ENCODE measurements around the gene KIF13A.

GRCh38 chr6:17919496-17919895 lies 67.9 kb downstream of the KIF13A start:
- no peak for TF ChIP-seq POLR2AphosphoS5 (IDR thresholded peaks at IDR 0.05)
- no peak for TF ChIP-seq CTCF (IDR thresholded peaks at IDR 0.05)
- TF ChIP-seq EP300 (IDR thresholded peaks at IDR 0.05) = no peak
